Kidney capillary endothelial cell (primary cell): Measurements from ENCODE around the gene EIF4G3.
"Not testable (repeated sequence)": the region's sequence is repeated elsewhere in the genome, so short reads cannot be mapped to it uniquely, and the experiment has no call there.

ENCODE experiments used
- DNase-seq: peaks from one replicate; pipeline ENCODE4 v3.0.0-alpha.2; 2018; ENCODE audit warnings: low spot score

EIF4G3 gene, protein sequence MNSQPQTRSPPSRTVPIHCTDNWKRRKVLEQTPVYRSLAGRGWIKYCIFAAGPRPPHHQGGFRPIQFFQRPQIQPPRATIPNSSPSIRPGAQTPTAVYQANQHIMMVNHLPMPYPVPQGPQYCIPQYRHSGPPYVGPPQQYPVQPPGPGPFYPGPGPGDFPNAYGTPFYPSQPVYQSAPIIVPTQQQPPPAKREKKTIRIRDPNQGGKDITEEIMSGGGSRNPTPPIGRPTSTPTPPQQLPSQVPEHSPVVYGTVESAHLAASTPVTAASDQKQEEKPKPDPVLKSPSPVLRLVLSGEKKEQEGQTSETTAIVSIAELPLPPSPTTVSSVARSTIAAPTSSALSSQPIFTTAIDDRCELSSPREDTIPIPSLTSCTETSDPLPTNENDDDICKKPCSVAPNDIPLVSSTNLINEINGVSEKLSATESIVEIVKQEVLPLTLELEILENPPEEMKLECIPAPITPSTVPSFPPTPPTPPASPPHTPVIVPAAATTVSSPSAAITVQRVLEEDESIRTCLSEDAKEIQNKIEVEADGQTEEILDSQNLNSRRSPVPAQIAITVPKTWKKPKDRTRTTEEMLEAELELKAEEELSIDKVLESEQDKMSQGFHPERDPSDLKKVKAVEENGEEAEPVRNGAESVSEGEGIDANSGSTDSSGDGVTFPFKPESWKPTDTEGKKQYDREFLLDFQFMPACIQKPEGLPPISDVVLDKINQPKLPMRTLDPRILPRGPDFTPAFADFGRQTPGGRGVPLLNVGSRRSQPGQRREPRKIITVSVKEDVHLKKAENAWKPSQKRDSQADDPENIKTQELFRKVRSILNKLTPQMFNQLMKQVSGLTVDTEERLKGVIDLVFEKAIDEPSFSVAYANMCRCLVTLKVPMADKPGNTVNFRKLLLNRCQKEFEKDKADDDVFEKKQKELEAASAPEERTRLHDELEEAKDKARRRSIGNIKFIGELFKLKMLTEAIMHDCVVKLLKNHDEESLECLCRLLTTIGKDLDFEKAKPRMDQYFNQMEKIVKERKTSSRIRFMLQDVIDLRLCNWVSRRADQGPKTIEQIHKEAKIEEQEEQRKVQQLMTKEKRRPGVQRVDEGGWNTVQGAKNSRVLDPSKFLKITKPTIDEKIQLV (N-terminal part only)

DNA sequence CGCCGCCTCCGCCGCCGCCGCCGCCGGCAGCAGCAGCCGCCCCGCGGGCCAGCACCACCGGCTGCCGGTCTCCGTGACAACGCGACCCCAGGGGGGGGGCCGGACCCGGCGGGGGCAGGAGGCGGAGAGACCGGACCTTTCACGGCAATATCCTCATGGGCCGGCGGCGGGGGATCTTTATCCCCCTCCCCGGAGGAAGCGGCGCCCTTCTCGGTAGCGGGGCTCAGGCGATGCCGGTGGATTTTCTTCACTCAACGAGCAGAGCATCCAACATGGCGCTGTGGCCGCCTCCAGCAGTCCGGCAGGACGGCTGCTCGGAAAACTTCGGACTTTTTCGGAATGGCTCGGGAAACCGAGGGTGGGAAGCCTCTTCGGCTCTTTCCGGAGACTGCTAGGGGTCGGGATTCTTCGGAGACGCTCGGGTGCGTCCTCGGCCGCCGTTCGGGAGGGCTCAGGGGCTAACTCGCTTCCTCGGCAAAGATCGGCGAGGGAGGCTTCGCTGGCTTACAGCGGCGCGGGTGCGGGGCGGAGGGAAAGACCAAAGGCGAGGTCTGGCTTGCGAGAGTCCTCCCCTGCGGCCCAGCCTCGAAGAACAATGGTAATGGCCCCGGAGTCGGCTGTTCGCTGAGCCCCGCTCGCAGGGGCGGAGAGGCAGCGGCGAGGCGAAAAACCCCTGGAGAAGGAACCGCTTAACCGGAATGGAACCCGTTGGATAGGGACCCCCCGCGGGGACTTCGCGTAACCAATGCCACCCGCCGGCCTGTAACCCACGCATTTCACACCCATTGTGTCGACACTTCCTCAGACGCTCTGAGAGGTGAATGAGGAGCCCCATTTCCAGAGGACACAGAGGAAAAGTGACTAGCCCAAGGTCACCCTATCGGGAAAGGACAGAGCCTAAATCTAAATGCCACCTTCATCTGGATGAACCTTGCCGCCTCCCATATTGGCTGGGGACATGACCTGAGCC, at the start of gene EIF4G3:
EIF4G3 (minus strand) TSS at position 312 of the 970 bp plus-strand sequence. CDS start 174,155 bp downstream, outside the sequence.
- DNase-seq: peak; percentile 96

DNA sequence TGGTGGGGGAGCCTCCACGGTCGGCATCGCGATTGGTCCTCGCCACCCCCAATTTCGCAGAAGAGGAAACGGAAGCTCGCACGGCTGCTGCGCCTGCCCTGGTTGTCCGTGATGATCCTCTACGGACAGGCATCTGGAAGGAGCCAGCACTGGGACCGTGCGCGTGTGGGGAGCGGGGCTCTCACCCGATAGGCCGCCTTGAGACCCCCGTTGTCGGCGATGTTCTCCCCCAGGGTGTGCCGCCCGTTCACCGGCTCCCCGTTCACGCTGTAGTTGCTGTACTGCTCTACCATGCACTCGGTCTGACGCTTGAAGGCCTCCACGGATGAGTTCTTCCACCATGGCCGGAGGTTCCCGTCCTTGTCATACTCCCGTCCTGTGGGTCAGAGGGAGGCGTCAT, 48.4 kb upstream of the EIF4G3 start:
- DNase-seq: no peak

DNA sequence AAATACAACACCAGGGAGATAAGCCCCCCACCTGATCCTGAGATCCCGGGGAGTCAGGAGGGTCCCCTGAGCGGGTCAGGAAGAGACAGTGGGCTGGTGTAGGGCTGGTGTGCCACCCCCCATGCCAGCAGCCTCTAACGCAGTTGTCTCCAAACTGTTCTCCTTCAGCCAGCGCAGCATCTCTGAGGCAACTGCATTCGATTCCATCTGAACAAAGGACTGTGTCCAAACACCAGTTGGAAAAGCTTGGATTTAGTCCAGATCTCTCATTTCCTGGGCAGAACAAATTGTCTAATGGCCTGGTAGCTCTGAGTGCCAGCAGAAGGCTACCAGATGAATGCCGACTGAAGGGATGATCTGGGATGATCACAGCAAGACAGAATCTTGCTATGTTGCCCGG, 44.1 kb upstream of the EIF4G3 start:
- DNase-seq: no peak

DNA sequence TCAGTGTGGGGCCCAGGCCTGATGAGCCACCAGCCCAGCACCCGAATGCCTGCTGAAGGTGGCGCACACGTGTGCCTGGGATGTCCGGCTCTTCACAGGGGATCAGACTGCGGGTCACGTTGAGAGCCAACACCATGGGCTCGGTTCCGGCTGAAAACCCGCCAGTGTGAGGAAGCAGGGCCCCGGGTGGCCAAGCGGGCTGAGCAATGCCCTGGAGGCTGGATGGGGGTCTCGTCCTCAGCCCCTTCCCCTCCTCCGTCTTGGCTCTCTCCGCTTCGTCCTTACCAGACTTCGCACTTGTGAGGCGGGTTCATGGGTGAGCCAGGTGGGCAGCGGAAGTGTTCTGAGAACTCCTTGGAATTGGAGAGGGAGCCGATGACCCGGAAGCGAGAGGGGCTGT, 43.0 kb upstream of the EIF4G3 start:
- no peak for DNase-seq

DNA sequence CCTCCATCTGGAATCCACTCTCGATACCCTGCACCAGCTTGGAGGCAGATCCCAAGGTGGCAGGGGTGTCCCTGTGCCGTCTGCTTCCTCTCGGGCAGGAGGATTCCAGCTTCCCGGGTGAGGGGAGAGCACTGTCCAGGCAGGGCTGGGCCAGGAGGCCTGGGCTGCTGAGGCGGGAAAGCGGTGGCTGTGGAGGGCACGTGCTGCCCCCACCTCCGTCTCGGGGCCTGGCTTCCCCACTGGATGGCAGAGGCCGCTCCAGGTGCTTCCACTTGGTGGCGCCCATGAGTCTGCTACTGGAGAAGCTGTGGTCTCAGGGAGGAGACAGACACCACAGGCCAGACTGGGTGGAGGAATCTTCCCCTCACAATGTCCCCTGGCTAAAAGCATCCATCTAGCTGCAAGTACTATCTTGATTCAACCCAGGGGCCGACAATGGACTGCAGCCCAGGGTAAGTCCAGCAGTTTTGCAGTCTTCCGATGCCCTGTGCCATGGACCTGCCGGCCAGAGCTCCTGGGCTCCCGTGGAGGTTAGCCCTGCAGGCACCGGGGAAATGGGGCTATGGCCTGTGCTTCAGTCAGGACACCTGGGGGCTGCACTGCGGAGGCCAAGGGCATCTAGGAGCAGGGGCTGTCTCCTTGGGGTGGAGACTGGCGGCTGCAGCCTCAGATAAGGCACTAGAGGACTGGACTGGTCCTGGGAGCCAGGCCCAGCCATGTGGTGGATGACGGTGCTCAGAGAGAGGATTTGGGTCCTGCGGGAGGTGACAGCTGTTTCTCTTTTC, 41.3 kb upstream of the EIF4G3 start:
- DNase-seq: peak; percentile 26

DNA sequence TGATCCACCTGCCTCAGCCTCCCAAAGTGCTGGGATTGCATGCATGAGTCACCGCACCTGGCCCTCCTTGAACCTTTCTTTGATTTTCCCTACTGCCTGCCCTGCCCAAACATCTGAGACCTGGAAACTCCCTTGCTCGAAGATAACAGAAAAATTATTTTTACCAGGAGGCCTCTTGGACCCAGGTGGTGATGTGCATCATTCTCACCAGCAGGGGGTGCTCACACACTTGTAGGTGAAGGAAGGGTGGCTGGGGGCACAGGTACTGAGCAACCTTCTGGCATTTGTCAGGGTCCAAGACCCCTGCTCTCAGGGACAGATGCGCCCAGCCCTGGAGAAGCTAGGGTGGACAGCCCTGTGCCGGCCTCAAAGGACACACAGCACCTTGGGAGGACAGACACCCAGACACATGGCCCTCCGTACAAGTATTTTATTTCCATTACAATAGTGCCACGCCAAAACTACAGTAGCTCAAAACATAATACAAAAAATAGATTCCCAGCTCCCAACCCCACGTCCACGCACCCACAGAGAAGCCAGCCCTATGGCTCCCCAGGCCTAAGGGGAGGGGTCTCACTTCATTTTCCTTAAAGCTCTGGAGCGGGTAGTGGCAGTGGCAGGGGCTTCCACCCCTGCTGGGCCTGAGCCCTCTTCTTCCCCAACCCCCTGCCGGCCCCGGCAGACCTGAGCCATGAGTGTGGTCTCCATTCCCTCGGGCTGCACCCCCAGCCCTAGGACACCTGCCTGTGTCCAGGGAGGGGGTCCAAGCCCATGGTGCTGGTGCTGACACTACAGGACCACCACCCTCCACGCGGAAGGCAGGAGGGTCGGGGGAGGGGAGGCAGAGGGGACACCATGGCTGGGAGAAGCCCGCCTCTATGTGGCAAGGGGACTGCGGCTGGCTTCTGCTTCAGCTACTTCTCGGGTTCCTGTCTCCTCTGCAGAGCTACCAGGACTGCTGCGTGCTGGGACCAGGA, 40.4 kb upstream of the EIF4G3 start:
- no peak for DNase-seq

DNA sequence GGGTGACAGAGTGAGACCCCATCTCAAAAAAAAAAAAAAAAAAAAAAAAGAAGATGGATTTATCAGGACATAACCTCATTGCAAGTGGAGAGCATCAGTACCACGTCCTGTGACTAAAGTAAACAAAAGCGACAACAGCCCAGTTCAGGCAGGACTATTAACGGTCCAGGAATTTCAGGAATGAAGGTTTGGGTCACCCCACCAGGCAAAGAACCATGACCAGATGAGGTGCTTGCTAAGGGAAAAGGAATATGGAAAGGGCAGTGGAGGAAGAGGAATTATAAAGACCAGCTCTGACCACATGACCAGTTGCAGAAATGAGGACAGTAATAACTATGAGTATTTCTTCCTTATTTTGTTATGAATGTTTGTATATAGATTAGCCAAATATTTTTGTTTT, 35.4 kb upstream of the EIF4G3 start:
- no peak for DNase-seq

DNA sequence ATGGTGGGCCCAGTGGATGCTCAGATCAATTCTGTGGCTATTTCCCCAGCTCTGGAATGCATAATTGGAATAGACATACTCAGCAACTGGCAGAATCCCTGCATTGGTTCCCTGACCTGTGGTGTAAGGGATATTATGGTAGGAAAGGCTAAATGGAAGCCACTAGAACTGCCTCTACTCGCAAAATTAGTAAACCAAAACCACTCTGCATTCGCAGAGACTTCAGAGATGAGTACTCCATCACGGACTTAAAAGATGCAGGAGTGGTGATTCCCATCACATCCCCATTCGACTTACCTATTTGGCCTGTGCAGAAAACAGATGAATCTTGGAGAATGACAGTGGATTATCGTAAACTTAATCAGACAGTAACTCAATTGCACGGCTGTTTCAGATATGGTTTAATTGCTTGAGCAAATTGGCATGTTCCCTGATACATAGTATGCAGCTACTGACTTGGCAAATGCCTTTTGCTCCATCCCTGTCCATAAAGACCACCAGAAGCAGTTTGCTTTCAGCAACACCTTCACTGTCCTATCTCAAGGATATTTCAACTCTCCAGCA, 31.5 kb upstream of the EIF4G3 start:
- not testable (repeated sequence) for DNase-seq

DNA sequence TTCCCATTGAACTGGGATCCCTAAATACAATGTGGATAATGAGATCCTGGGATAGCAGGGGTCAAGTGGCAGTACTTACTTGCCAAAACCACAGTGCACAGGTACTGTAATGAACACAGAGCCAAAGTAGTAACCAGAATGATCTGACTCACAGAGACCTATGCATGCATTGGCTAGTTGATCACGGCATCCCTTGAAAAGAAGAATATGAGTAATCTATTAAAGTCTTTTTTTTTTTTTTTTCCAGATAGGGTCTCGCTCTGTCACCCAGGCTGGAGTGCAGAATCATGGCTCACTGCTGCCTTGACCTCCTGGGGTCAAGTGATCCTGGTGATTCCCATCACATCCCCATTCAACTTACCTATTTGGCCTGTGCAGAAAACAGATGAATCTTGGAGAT, 29.4 kb upstream of the EIF4G3 start:
- DNase-seq: no peak

DNA sequence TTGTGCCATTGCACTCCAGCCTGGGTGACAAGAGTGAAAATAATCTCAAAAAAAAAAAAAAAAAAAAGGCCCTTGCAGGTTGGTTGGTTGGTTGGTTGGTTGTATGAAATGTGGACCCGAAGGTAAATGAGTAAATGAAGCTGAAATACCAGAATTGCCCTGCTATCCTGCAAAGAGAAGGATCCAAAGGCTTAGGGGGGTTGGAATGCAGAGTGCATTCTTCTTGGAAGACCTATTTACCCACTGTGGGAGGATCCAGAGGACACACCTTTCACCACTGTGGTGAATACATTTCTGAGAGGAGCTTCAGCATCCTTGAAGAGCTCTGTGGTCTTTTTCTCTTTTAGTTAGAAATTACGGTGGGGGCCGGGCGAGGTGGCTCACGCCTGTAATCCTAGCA, 28.7 kb upstream of the EIF4G3 start:
- DNase-seq: no peak

DNA sequence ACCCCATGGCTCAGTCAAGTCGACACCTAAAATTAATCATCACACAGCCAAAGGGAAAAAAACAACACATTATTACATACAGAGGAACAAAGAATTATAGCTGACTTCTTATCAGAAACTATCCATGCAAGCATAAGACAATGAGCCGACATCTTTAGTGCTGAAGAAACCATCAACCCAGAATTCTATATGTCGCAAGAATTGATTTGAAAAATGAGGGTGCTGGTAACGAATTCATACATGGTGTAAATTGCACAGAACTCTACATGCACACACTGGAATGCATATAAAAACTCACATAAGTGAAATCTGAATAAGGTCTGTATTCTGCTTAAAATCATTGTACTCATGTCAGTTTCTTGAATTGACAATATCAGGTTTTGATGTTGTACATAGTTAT, 25.0 kb upstream of the EIF4G3 start:
- DNase-seq: no peak

DNA sequence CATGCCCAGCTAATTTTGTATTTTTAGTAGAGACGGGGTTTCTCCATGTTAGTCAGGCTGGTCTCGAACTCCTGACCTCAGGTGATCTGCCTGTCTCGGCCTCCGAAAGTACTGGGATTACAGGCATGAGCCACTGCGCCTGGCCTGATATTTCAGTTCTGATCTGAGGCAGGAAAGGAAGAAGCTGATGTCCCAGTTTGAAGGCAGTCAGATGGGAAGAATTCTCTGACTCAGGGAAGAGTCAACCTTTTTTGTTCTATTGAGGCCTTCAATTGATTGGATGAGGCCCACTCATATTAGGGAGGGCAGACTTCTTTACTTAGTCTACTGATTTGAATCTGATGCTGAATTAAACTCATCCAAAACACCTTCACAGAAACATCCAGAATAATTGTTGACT, 24.5 kb upstream of the EIF4G3 start:
- DNase-seq: not testable (repeated sequence)

DNA sequence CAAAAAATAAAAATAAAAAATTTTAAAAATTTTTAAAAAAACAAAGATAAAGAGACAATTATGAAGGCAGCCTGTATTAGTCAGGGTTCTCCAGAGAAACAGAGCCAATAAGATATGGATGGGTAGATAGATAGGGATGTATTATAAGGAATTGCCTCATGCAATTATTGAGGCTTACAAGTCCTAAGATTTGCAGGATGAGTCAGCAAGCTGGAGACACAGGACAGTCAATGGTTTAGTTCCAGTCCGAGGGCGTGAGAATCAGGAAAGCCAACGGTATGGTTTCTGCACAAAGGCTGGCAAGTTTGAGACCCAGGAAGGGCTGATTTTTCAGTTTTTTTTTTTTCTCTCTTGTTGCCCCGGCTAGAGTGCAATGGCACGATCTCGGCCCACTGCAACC, 24.1 kb upstream of the EIF4G3 start:
- DNase-seq: no peak

DNA sequence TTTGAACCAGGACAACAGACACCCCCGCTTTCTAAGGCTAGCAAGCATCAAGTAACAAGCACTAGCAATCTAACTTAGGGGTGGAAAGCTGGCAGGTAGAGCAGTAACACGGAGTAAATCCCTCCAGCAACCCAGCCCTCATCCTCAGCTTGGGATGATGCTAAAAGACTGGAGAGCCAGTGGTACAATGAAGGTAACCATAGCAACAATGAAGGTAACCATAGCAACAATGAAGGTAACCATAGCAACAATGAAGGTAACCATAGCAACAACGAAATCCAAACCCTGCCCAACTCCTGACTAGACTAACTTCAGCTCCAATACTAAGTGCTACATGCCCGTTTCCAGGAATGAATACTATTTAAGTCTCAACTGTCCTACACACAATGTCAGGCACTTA, 22.2 kb upstream of the EIF4G3 start:
- DNase-seq: no peak

DNA sequence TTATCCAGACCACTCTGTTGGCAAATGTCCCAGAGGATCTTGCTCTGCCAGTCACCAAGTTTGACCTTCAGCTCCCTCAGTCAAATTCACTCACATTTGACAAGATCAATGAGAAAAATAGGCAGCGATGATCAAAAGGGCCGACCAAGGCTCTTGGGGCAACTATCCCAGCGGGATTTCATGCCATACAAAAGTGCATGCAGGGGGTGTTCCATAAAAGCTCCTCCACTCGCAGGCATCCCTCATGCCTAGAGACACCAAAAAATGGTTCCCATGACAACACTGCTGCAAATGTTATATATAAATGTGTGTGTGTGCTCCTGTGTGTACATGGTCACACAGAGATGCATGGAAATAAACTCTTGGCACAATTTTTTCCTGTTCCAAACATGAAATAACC, 16.2 kb upstream of the EIF4G3 start:
- no peak for DNase-seq

DNA sequence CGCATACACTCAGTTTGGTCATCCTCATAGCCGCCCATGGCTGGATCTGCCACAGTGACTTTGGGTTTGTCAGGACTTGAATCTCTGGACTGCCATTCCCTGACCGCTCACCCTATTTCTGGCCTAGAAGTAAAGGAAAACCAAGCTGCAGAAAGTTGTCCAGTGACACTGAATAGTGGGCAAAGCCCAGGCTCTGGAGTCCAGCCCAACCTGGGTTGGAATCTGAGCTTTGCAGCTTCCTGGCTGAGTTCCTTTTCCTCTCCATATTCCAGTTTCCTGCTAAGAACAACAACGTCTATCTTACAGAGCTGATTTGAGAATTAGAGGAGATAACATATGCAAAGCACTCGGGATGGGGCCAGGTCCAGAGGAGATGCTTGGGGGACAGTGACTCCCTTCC, 15.6 kb upstream of the EIF4G3 start:
- DNase-seq: no peak

DNA sequence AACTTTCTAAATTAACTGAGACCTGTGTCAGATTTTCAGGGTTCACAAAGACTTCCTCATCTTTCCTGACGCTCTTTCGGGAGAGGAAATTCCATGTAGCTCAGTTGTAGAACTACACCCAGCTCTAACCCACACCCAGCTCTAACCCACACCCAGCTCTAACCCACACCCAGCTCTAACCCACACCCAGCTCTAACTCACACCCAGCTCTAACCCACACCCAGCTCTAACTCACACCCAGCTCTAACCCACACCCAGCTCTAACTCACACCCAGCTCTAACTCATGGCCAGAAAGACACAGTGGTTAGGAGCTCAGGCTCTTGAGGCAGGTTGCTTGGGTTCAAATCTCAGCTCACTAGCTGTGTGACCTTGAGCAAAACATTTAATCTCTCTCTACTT, 14.1 kb upstream of the EIF4G3 start:
- not testable (repeated sequence) for DNase-seq

DNA sequence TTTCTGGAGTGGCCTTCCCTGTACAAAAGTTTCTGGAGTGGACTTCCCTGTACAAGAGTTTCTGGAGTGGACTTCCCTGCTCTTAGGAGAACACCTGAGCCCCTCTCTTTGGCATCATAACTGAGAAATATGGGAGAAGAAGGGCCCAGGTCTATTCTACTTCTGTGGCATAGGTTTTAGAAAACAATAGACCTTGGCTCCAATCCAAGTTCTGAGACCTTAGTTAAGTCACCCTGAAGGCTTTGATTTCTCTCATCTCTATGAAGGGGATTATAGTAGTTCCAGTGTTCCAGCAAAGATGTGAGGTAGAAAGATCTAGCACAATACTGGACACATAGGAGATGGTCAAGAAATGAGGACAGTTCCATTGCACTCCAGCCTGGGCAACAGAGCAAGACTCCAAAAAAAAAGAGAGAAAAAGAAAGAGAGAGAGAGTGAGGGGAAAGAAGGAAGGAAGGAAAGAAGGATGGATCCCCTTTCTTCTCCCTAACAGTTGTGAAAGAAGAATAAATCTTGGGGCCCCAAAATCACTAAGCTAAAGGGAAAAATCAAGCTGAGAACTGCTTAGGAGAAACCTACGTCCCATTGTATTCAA, 13.3 kb upstream of the EIF4G3 start:
- no peak for DNase-seq

DNA sequence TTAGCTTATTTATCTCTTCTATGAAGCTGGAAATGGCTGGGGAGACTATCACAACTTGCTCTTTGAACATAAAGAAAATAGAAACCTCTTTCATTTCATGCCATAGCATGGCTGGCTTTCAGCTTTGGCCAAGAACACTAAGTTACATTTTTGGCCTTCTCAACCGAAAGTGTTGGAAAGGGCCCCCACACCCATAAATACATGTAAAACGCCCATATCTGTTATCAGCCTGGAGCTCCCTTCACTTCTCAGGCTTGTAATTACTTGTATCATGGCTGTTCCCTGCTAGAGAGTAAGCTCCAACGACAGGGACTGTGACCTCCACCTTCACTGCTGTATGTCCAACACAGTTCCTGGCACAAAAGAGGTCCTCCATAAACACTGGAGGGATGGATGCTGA, 12.7 kb upstream of the EIF4G3 start:
- no peak for DNase-seq
